GM23338 (cell line): Measurements from ENCODE around the gene ZNF451. TPM values are rescaled to one million over a fixed set of nuclear protein-coding genes. Genes with fewer than 3 reads are reported as not detected.

ENCODE experiments used
- ATAC-seq: fragments of 200-7000 bp; cut with Tn5 transposase; 3 replicates; pipeline ENCODE4 v1.9.1; 2020
- DNase-seq: peaks from one replicate; pipeline ENCODE4 v3.0.0-alpha.2; 2015; ENCODE audit warnings: low spot score
- H2AFZ ChIP-seq: fragments of 200-600 bp; sonication (generic); 2 replicates; pipeline ENCODE4 v1.8.0; 2016; ENCODE audit warnings: antibody characterized with exemption, mild to moderate bottlenecking, moderate library complexity
- H3F3A ChIP-seq: fragments of 200-600 bp; sonication (generic); replicated peaks from 2 replicates; pipeline ENCODE4 v1.8.0; 2017; ENCODE audit warnings: antibody characterized with exemption, mixed run types, low read depth
- H3K27ac ChIP-seq: fragments of 200-600 bp; sonication (generic); 2 replicates; pipeline ENCODE4 v1.6.1; 2016; ENCODE audit warnings: low read depth
- H3K27me3 ChIP-seq: fragments of 200-600 bp; sonication (generic); 2 replicates; pipeline ENCODE4 v1.8.0; 2016; ENCODE audit warnings: mild to moderate bottlenecking, mixed run types, moderate library complexity; ENCODE audit not compliant: insufficient read depth
- H3K36me3 ChIP-seq: fragments of 200-600 bp; sonication (generic); 2 replicates; pipeline ENCODE4 v1.8.0; 2016; ENCODE audit warnings: mild to moderate bottlenecking; ENCODE audit not compliant: insufficient read depth
- H3K4me1 ChIP-seq: fragments of 200-600 bp; sonication (generic); 2 replicates; pipeline ENCODE4 v1.8.0; 2016; ENCODE audit warnings: mild to moderate bottlenecking, moderate library complexity; ENCODE audit not compliant: insufficient read depth
- H3K4me2 ChIP-seq: fragments of 200-600 bp; sonication (generic); 2 replicates; pipeline ENCODE4 v1.7.1; 2017; ENCODE audit warnings: mixed run types
- H3K4me3 ChIP-seq: fragments of 200-600 bp; sonication (generic); 2 replicates; pipeline ENCODE4 v1.6.1; 2016; ENCODE audit warnings: mixed run types
- H3K79me2 ChIP-seq: fragments of 200-600 bp; sonication (generic); replicated peaks from 2 replicates; pipeline ENCODE4 v1.8.0; 2017; ENCODE audit warnings: mild to moderate bottlenecking; ENCODE audit not compliant: insufficient read depth
- H3K9me2 ChIP-seq: fragments of 200-600 bp; sonication (generic); 2 replicates; pipeline ENCODE4 v1.8.0; 2017; ENCODE audit not compliant: insufficient read depth
- H4K20me1 ChIP-seq: fragments of 200-600 bp; sonication (generic); replicated peaks from 2 replicates; pipeline ENCODE4 v1.8.0; 2017; ENCODE audit warnings: mild to moderate bottlenecking; ENCODE audit not compliant: insufficient read depth
- H3K27ac Mint-ChIP-seq: 2 replicates; pipeline ENCODE4 v1.8.0; 2020; ENCODE audit warnings: inconsistent platforms, mild to moderate bottlenecking, moderate library complexity, mixed read lengths
- H3K27me3 Mint-ChIP-seq: 3 replicates; pipeline ENCODE4 v1.8.0; 2022; ENCODE audit warnings: low read depth, mild to moderate bottlenecking, moderate library complexity, mixed read lengths, inconsistent platforms; ENCODE audit not compliant: insufficient read depth, poor library complexity
- H3K36me3 Mint-ChIP-seq: 3 replicates; pipeline ENCODE4 v1.8.0; 2021; ENCODE audit warnings: low read depth, mild to moderate bottlenecking, inconsistent platforms, moderate library complexity, mixed read lengths
- H3K4me1 Mint-ChIP-seq: 3 replicates; pipeline ENCODE4 v1.8.0; 2020; ENCODE audit warnings: mild to moderate bottlenecking, inconsistent platforms, mixed read lengths
- H3K4me3 Mint-ChIP-seq: 3 replicates; pipeline ENCODE4 v1.8.0; 2021; ENCODE audit warnings: moderate library complexity, mild to moderate bottlenecking, inconsistent platforms, mixed read lengths
- H3K9me3 Mint-ChIP-seq: 3 replicates; pipeline ENCODE4 v1.8.0; 2020; ENCODE audit warnings: moderate library complexity, mild to moderate bottlenecking, inconsistent platforms, mixed read lengths
- CREB1 ChIP-seq: fragments of 250-450 bp; sonication (Bioruptor Pico); IDR thresholded peaks from 2 replicates; pipeline ENCODE4 v1.5.0; 2020; ENCODE audit warnings: low read depth, mild to moderate bottlenecking, moderate library complexity
- EZH2phosphoT487 ChIP-seq: fragments of 200-600 bp; sonication (generic); IDR thresholded peaks from one replicate; pipeline ENCODE4 v1.8.1; 2018; ENCODE audit warnings: antibody characterized with exemption; ENCODE audit not compliant: unreplicated experiment
- JUNB ChIP-seq: IDR thresholded peaks from one replicate; pipeline ENCODE4 v1.6.1; 2016; ENCODE audit warnings: antibody characterized with exemption; ENCODE audit not compliant: unreplicated experiment
- NANOG ChIP-seq: IDR thresholded peaks from 2 replicates; pipeline ENCODE4 v1.6.1; 2016; ENCODE audit warnings: antibody characterized with exemption, borderline replicate concordance
- POLR2AphosphoS5 ChIP-seq: IDR thresholded peaks from 2 replicates; pipeline ENCODE4 v1.6.1; 2016; ENCODE audit warnings: antibody characterized with exemption, low read depth
- STAT1 ChIP-seq: IDR thresholded peaks from one replicate; pipeline ENCODE4 v1.6.1; 2016; ENCODE audit warnings: antibody characterized with exemption; ENCODE audit not compliant: unreplicated experiment
- ZNF331 ChIP-seq: fragments of 250-450 bp; sonication (Bioruptor Pico); IDR thresholded peaks from 2 replicates; pipeline ENCODE4 v1.5.0; 2020; ENCODE audit warnings: low read depth, mild to moderate bottlenecking, moderate library complexity
- polyA plus RNA-seq: library from polyadenylated mRNA; unstranded; fragments of >200 nt; fragmentation: Nextera tagmentation; extraction: Ambion mirVana; gene quantifications from 2 replicates; pipeline ENCODE4 v1.2.1, GENCODE V29; 2016
- total RNA-seq: library from RNA; depleted of rRNA; stranded (reverse); fragments of >200 nt; shearing (Covaris generic); gene quantifications from 2 replicates; pipeline ENCODE4 v1.2.3, GENCODE V29; 2014
- TF ChIP-seq, protein P1 (sequence below): fragments of 250-450 bp; sonication (Bioruptor Pico); IDR thresholded peaks from 2 replicates; pipeline ENCODE4 v1.5.0; 2020; ENCODE audit warnings: mild to moderate bottlenecking, moderate library complexity
- TF ChIP-seq, protein P2 (sequence below): IDR thresholded peaks from 2 replicates; pipeline ENCODE4 v1.6.1; 2016; ENCODE audit warnings: antibody characterized with exemption
- TF ChIP-seq, protein P3 (sequence below): IDR thresholded peaks from one replicate; pipeline ENCODE4 v1.6.1; 2018; ENCODE audit warnings: antibody characterized with exemption; ENCODE audit not compliant: unreplicated experiment

The ZNF451 gene
- total and polyA plus RNA-seq, 2 experiments from 2014 or later, result 44.8 to 54.1 TPM

DNA sequence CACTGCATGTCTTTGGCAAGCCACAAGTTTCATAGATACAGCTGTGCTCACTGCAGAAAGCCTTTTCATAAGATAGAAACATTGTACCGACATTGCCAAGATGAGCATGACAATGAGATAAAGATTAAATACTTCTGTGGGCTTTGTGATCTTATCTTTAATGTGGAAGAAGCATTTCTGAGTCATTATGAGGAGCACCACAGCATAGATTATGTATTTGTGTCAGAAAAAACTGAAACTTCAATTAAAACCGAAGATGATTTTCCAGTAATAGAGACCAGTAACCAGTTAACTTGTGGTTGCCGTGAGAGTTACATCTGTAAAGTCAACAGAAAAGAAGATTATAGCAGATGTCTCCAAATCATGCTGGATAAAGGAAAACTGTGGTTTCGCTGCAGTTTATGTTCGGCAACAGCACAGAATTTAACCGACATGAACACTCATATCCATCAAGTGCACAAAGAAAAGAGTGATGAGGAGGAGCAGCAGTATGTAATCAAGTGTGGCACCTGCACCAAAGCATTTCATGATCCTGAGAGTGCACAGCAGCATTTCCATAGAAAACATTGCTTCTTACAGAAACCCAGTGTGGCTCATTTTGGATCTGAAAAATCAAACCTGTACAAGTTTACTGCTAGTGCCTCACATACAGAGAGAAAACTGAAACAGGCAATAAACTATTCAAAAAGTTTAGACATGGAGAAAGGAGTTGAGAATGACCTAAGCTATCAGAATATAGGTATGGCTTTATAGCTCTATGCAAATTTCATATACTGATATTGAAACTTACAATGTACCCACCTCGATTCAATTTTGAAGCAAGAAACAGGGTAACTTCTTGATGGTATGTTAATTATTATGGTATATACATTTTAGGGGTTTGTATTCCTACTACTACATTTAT lies 58.2 kb downstream of the ZNF451 start:
- H3K4me3 ChIP-seq, result no peak overlapping the region
- no peak for TF ChIP-seq EZH2phosphoT487
- H3K27ac ChIP-seq, result no peak overlapping the region
- H4K20me1 ChIP-seq, result no peaks in the 10 kb centered on the region
- Mint-ChIP-seq H3K9me3 (no peaks in the 10 kb centered on the region), H3K4me3 (no peak overlapping the region), H3K27me3 (no peaks in the 10 kb centered on the region), H3K36me3 (peaks cover 23% of the 10 kb centered on the region), H3K4me1 (no peaks in the 10 kb centered on the region), H3K27ac (no peak overlapping the region)
- no peak for ATAC-seq
- H3K36me3 ChIP-seq, result 0 out of 2 replicates have a peak, but pooled peaks cover 8% of the 10 kb centered on the region
- no peak overlapping the region for H3K4me2 ChIP-seq
- H3K9me2 ChIP-seq, result no peaks in the 10 kb centered on the region
- DNase-seq, result no peak
- no peaks in the 10 kb centered on the region for H3K79me2 ChIP-seq
- H2AFZ ChIP-seq, result no peak overlapping the region
- no peaks in the 10 kb centered on the region for H3K4me1 ChIP-seq
- no peaks in the 10 kb centered on the region for H3F3A ChIP-seq
- no peaks in the 10 kb centered on the region for H3K27me3 ChIP-seq

DNA sequence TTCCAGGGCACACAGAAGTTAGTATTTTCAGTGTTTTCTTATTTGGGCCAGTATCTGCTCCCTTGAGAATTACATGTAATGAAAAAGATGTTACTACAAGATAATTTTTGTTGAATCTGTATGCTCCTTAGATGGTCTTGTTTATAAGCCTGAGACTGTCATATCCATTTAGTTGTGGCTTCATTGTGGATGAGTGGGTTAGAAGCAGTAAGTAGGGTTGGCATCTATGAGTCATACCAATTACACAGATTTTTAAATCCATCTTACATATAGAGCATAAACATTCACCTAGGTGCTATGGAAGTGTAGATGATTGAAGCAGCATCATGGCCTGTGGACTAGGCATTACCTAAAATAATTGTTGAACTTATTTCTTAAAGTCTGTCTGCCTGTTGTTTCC lies 68.7 kb downstream of the ZNF451 start:
- no peak for ATAC-seq
- H3K4me2 ChIP-seq, result no peak overlapping the region
- H3K79me2 ChIP-seq, result no peaks in the 10 kb centered on the region
- H4K20me1 ChIP-seq, result no peaks in the 10 kb centered on the region
- Mint-ChIP-seq H3K27ac (no peak overlapping the region), H3K9me3 (no peaks in the 10 kb centered on the region), H3K36me3 (peaks cover 9% of the 10 kb centered on the region; the same call in 1 of the 3 replicates), H3K4me3 (no peak overlapping the region), H3K4me1 (no peaks in the 10 kb centered on the region), H3K27me3 (no peaks in the 10 kb centered on the region)
- H3K4me3 ChIP-seq, result no peak overlapping the region
- H3K36me3 ChIP-seq, result peaks cover 8% of the 10 kb centered on the region
- H3K27me3 ChIP-seq, result no peaks in the 10 kb centered on the region
- no peak overlapping the region for H3K27ac ChIP-seq
- H3F3A ChIP-seq, result no peaks in the 10 kb centered on the region
- H2AFZ ChIP-seq, result no peak overlapping the region
- H3K4me1 ChIP-seq, result no peaks in the 10 kb centered on the region
- no peak for DNase-seq
- H3K9me2 ChIP-seq, result no peaks in the 10 kb centered on the region
- TF ChIP-seq NANOG (no peak), POLR2AphosphoS5 (no peak), CREB1 (CRISPR knock-in tag) (no peak), ZNF331 (CRISPR knock-in tag) (no peak), STAT1 (no peak), JUNB (no peak), EZH2phosphoT487 (no peak)
- TF ChIP-seq, protein P1, sequence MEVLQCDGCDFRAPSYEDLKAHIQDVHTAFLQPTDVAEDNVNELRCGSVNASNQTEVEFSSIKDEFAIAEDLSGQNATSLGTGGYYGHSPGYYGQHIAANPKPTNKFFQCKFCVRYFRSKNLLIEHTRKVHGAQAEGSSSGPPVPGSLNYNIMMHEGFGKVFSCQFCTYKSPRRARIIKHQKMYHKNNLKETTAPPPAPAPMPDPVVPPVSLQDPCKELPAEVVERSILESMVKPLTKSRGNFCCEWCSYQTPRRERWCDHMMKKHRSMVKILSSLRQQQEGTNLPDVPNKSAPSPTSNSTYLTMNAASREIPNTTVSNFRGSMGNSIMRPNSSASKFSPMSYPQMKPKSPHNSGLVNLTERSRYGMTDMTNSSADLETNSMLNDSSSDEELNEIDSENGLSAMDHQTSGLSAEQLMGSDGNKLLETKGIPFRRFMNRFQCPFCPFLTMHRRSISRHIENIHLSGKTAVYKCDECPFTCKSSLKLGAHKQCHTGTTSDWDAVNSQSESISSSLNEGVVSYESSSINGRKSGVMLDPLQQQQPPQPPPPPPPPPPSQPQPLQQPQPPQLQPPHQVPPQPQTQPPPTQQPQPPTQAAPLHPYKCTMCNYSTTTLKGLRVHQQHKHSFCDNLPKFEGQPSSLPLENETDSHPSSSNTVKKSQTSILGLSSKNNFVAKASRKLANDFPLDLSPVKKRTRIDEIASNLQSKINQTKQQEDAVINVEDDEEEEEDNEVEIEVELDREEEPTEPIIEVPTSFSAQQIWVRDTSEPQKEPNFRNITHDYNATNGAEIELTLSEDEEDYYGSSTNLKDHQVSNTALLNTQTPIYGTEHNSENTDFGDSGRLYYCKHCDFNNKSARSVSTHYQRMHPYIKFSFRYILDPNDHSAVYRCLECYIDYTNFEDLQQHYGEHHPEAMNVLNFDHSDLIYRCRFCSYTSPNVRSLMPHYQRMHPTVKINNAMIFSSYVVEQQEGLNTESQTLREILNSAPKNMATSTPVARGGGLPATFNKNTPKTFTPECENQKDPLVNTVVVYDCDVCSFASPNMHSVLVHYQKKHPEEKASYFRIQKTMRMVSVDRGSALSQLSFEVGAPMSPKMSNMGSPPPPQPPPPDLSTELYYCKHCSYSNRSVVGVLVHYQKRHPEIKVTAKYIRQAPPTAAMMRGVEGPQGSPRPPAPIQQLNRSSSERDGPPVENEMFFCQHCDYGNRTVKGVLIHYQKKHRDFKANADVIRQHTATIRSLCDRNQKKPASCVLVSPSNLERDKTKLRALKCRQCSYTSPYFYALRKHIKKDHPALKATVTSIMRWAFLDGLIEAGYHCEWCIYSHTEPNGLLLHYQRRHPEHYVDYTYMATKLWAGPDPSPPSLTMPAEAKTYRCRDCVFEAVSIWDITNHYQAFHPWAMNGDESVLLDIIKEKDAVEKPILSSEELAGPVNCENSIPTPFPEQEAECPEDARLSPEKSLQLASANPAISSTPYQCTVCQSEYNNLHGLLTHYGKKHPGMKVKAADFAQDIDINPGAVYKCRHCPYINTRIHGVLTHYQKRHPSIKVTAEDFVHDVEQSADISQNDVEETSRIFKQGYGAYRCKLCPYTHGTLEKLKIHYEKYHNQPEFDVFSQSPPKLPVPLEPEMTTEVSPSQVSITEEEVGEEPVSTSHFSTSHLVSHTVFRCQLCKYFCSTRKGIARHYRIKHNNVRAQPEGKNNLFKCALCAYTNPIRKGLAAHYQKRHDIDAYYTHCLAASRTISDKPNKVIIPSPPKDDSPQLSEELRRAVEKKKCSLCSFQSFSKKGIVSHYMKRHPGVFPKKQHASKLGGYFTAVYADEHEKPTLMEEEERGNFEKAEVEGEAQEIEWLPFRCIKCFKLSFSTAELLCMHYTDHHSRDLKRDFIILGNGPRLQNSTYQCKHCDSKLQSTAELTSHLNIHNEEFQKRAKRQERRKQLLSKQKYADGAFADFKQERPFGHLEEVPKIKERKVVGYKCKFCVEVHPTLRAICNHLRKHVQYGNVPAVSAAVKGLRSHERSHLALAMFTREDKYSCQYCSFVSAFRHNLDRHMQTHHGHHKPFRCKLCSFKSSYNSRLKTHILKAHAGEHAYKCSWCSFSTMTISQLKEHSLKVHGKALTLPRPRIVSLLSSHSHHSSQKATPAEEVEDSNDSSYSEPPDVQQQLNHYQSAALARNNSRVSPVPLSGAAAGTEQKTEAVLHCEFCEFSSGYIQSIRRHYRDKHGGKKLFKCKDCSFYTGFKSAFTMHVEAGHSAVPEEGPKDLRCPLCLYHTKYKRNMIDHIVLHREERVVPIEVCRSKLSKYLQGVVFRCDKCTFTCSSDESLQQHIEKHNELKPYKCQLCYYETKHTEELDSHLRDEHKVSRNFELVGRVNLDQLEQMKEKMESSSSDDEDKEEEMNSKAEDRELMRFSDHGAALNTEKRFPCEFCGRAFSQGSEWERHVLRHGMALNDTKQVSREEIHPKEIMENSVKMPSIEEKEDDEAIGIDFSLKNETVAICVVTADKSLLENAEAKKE, result no peak
- TF ChIP-seq, protein P2, sequence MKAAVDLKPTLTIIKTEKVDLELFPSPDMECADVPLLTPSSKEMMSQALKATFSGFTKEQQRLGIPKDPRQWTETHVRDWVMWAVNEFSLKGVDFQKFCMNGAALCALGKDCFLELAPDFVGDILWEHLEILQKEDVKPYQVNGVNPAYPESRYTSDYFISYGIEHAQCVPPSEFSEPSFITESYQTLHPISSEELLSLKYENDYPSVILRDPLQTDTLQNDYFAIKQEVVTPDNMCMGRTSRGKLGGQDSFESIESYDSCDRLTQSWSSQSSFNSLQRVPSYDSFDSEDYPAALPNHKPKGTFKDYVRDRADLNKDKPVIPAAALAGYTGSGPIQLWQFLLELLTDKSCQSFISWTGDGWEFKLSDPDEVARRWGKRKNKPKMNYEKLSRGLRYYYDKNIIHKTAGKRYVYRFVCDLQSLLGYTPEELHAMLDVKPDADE, result no peak
- TF ChIP-seq, protein P3, sequence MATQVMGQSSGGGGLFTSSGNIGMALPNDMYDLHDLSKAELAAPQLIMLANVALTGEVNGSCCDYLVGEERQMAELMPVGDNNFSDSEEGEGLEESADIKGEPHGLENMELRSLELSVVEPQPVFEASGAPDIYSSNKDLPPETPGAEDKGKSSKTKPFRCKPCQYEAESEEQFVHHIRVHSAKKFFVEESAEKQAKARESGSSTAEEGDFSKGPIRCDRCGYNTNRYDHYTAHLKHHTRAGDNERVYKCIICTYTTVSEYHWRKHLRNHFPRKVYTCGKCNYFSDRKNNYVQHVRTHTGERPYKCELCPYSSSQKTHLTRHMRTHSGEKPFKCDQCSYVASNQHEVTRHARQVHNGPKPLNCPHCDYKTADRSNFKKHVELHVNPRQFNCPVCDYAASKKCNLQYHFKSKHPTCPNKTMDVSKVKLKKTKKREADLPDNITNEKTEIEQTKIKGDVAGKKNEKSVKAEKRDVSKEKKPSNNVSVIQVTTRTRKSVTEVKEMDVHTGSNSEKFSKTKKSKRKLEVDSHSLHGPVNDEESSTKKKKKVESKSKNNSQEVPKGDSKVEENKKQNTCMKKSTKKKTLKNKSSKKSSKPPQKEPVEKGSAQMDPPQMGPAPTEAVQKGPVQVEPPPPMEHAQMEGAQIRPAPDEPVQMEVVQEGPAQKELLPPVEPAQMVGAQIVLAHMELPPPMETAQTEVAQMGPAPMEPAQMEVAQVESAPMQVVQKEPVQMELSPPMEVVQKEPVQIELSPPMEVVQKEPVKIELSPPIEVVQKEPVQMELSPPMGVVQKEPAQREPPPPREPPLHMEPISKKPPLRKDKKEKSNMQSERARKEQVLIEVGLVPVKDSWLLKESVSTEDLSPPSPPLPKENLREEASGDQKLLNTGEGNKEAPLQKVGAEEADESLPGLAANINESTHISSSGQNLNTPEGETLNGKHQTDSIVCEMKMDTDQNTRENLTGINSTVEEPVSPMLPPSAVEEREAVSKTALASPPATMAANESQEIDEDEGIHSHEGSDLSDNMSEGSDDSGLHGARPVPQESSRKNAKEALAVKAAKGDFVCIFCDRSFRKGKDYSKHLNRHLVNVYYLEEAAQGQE, result no peak
